Measurements from ENCODE around the gene GAS6.

GAS6 gene

DNA sequence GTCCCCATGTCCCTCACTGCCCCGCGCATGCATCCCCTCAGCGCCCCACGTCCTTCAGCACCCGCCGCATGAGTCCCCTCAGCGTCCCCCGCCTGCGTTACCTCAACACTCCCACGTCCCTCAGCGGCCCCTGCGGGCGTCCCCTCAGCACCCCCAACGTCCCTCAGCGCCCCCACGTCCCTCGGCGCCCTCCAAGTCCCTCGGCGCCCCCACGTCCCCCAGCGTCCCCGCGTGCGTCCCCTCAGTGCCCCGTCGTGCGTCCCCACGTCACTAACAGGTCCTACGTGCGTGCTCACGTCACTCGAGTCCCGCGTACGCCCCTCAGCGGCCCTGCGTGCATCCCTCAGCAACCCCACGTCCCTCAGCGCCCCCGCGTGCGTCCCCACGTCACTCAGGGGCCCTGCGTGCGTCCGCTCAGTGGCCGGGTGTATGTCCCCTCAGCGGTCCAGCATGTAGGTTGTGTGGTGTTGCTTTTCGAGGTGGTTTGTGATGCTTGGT is 19.5 kb upstream of the GAS6 start:
- ChIA-PET CTCF (no interaction called here), POLR2A (no interaction called here)
- no peak for TF ChIP-seq NFRKB (IDR thresholded peaks at IDR 0.05)
- TF ChIP-seq LEF1 (IDR thresholded peaks at IDR 0.05; ENCODE audit: borderline replicate concordance) = no peak
- TF ChIP-seq L3MBTL2 (conservative IDR thresholded peaks at IDR 0.05) = no peak
- no peak for TF ChIP-seq FOXM1 (IDR thresholded peaks at IDR 0.05; ENCODE audit: borderline replicate concordance)
- TF ChIP-seq ARNT (IDR thresholded peaks at IDR 0.05) = no peak
- TF ChIP-seq TARDBP (IDR thresholded peaks at IDR 0.05) = no peak
- no peak for TF ChIP-seq BHLHE40 (IDR thresholded peaks at IDR 0.05; ENCODE audit: borderline replicate concordance)
- TF ChIP-seq CTBP1 (IDR thresholded peaks at IDR 0.05; ENCODE audit: borderline replicate concordance) = no peak
- DNase-seq (ENCODE audit: extremely low spot score) = no peak

DNA sequence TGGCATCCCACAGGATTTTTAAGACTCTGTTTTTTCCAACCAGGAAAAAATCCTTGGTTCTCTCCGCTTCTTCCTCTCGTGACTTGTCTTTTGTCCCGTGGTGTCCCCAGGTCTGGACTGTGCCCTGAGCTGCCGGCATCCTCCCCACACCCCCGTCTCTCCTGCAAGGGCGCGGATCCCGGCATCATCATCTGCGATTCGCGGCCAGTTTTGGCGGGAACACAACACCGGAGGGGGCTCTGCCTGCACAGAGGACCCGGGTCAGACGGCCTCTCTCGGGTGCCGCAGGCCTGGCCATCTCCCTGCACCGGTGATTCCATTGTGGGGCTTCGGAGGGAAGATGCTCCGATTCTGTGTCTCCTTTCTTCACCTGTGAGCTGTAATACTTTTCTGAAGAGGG is 18.8 kb upstream of the GAS6 start:
- ChIA-PET POLR2A (no interaction called here), CTCF (no interaction called here)
- no peak for DNase-seq (ENCODE audit: extremely low spot score)
- no peak for TF ChIP-seq NFRKB (IDR thresholded peaks at IDR 0.05)
- no peak for TF ChIP-seq ELF4 (IDR thresholded peaks at IDR 0.05)
- TF ChIP-seq SP1 (IDR thresholded peaks at IDR 0.05) = no peak
- no peak for TF ChIP-seq SUZ12 (IDR thresholded peaks at IDR 0.05)
- no peak for TF ChIP-seq FOXA1 (IDR thresholded peaks at IDR 0.05)
- TF ChIP-seq CTBP1 (IDR thresholded peaks at IDR 0.05; ENCODE audit: borderline replicate concordance) = no peak
- no peak for TF ChIP-seq TARDBP (IDR thresholded peaks at IDR 0.05)
- TF ChIP-seq HDGF (IDR thresholded peaks at IDR 0.05; ENCODE audit: borderline replicate concordance) = no peak

DNA sequence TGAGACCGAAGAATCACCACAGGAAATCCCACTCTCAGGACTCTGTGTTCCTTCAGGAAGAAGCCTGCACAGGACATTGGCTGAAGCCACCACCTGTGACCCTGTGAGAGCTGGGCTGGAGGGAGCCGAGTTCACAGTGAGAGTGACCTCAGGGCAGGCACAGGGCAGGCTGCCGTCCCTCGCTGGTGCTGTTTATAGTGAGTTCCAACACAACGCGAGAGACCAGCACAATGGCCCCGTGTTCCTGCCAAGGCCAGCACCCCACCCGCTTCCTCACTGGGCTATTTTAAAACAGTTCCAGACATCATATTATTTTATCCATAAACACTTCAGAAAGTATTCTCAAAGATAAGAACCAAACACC is 18.4 kb upstream of the GAS6 start:
- ChIA-PET CTCF (no interaction called here), POLR2A (no interaction called here)
- TF ChIP-seq ZNF384 (IDR thresholded peaks at IDR 0.05) (no peak), SUZ12 (IDR thresholded peaks at IDR 0.05) (no peak), ELF4 (IDR thresholded peaks at IDR 0.05) (no peak)
- no peak for DNase-seq (ENCODE audit: extremely low spot score)

DNA sequence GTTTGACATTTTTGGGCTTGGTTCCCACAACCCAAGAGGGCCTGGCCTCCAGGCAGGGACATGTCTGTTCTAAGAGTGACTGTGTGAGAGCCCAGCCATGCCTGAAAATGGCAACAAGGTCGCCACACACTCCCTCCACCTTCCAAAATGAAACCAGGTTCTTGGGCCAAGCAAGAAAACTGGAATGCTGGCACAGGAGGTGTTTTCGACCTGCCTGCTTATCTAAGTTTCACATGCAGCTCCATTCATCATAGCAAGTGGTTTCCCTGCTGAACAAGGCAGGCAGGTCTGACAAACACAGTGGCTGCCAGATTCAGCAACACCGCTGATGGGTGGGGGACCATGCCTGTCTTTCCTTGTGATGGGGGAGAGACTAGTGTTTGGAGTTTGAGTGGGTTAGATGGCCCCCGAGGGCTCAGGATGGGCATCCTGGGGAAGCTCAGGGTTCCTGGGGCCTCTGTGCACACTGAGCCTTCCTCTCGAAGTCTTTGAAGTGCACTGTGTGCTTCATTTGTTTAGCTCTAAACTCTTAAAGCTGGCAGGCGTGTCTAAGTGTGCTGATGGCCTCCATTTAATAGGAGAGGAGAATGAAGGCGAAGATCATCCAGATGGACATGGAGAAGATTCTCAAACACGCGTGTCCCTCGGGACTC is 17.9 kb upstream of the GAS6 start:
- ChIA-PET CTCF (no interaction called here), POLR2A (no interaction called here)
- TF ChIP-seq SP1 (IDR thresholded peaks at IDR 0.05) (no peak), BHLHE40 (IDR thresholded peaks at IDR 0.05; ENCODE audit: borderline replicate concordance) (no peak), TARDBP (IDR thresholded peaks at IDR 0.05) (no peak), FOXM1 (IDR thresholded peaks at IDR 0.05; ENCODE audit: borderline replicate concordance) (no peak), SUZ12 (IDR thresholded peaks at IDR 0.05) (no peak), ZNF384 (IDR thresholded peaks at IDR 0.05) (no peak), NFRKB (IDR thresholded peaks at IDR 0.05) (no peak), ARNT (IDR thresholded peaks at IDR 0.05) (no peak), HDGF (IDR thresholded peaks at IDR 0.05; ENCODE audit: borderline replicate concordance) (no peak), LEF1 (IDR thresholded peaks at IDR 0.05; ENCODE audit: borderline replicate concordance) (no peak), CTBP1 (IDR thresholded peaks at IDR 0.05; ENCODE audit: borderline replicate concordance) (no peak), L3MBTL2 (conservative IDR thresholded peaks at IDR 0.05) (no peak), FOXK2 (IDR thresholded peaks at IDR 0.05) (no peak), FOXA1 (IDR thresholded peaks at IDR 0.05) (no peak), ELF4 (IDR thresholded peaks at IDR 0.05) (no peak)
- TF ChIP-seq, protein P1, sequence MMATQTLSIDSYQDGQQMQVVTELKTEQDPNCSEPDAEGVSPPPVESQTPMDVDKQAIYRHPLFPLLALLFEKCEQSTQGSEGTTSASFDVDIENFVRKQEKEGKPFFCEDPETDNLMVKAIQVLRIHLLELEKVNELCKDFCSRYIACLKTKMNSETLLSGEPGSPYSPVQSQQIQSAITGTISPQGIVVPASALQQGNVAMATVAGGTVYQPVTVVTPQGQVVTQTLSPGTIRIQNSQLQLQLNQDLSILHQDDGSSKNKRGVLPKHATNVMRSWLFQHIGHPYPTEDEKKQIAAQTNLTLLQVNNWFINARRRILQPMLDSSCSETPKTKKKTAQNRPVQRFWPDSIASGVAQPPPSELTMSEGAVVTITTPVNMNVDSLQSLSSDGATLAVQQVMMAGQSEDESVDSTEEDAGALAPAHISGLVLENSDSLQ (IDR thresholded peaks at IDR 0.05) = no peak
- DNase-seq (ENCODE audit: extremely low spot score) = no peak

DNA sequence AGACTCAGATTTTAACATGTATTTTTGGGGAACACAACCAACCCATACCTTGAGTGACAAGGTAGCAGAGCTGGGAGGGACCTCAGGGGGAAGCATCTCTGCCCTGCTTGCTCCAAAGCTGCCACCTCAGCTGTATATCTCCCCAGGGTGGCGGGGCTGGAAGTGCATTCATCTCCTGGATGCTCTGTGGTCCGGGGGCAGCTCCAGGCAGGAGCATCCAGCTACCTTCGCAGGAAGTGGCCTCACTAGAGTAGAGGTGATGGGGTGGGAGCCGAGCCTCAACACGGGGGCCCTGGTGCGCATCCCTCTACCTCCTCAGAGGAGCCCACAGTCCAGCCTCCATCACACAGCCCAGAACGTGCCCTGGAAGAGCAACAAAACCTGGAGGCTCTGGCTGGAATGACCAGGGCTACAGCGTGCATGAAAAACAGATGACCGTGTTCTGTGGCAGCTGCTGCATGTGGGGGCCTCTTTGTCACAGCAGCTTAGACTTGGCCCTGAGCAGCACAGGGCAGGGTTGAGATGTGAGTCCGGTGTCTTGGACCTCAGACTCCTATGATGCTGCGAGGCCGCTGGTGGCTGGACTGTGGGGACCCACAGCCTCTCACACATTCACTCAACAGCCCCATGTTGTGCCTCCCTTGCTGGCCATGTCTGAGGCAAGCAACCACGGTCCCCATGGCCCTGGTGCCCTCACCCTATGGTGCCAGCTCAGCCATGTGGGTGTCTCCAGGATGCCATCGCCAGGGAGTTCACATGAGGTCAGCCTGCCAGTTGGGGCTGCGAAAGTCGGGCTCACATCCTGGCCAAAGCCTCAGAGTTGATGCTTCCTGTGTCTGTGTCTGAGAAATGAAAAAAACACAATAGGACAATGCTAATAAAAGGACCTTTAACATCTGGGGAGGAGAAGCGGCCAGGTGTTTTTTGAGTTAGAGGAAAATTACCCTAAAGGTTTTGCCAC is 17.1 kb upstream of the GAS6 start:
- ChIA-PET POLR2A (no interaction called here), CTCF (interaction anchor here (0.6 kb wide), 1 partner anchor 432 kb away, joined by 3 read pairs; no protein-coding TSS in a partner anchor)
- TF ChIP-seq FOXA1 (IDR thresholded peaks at IDR 0.05) (no peak), TARDBP (IDR thresholded peaks at IDR 0.05) (no peak), CTBP1 (IDR thresholded peaks at IDR 0.05; ENCODE audit: borderline replicate concordance) (no peak), ZNF384 (IDR thresholded peaks at IDR 0.05) (no peak), FOXK2 (IDR thresholded peaks at IDR 0.05) (no peak)
- no peak for DNase-seq (ENCODE audit: extremely low spot score)

DNA sequence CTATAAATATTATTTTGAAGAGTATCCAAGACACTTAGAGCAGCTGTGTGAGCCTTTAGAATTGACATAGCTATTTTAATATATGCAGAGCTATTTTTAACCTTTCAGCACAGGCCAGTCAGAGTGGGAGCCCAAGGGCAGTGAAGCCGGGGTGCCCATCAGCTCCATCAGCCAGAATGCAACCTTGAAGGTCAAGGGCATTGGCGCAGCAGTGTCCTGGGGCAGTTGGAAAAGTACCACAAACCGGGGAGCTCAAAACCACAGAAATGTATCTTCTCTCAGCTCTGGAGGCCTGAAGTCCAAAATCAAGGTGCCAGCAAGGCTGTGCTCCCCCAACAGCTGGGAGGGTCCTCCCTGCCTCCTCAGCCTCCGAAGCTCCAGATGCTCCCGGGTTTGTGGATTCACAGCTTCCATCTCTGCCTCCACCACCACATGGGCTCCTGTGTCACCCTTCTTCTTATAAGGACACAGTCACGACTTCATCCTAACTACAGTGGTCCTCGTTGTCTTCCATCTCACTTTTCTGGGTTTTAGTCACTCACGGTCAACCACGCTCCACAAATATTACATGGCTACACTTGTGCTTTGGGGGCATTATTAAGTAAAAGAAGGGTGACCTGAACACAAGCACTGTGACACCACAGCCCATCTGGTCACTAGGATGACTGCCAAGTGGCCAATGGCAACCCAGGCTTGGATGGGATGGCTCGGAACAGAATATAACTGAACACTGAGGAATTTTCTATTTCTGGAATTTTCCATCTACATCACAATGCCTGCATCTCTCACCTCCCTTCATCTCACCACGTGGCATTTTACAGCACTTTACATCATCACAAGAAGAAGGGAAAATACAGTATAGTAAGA is 15.9 kb upstream of the GAS6 start:
- CTCF ChIA-PET = no interaction called here
- POLR2A ChIA-PET = no interaction called here
- no peak for DNase-seq (ENCODE audit: extremely low spot score)
- TF ChIP-seq BHLHE40 (IDR thresholded peaks at IDR 0.05; ENCODE audit: borderline replicate concordance) (no peak), TARDBP (IDR thresholded peaks at IDR 0.05) (no peak), HDGF (IDR thresholded peaks at IDR 0.05; ENCODE audit: borderline replicate concordance) (no peak), SP1 (IDR thresholded peaks at IDR 0.05) (no peak), ZNF384 (IDR thresholded peaks at IDR 0.05) (no peak), FOXK2 (IDR thresholded peaks at IDR 0.05) (no peak)

DNA sequence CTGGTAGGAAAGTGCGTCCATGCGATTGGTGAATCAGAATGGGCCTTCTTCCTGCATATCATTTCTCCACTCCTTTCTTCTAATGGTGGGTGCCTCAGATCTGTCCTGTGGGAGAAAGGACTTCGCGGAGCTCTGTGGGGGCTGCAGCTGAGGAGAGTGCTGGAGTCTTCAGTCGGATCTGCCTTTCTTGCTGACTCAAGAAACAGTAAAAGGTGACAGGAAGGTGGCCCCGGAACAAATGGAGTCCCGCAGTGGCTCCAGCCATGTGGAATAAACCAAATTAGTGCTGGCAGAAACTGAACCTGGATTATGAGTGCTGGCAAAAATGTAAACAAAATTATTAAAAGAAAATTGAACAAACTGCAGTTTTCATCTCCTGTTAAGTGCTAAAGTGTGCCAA is 15.1 kb upstream of the GAS6 start:
- ChIA-PET POLR2A (no interaction called here), CTCF (no interaction called here)
- TF ChIP-seq FOXK2 (IDR thresholded peaks at IDR 0.05) (no peak), BHLHE40 (IDR thresholded peaks at IDR 0.05; ENCODE audit: borderline replicate concordance) (no peak), FOXM1 (IDR thresholded peaks at IDR 0.05; ENCODE audit: borderline replicate concordance) (no peak), LEF1 (IDR thresholded peaks at IDR 0.05; ENCODE audit: borderline replicate concordance) (no peak), CTBP1 (IDR thresholded peaks at IDR 0.05; ENCODE audit: borderline replicate concordance) (no peak), SP1 (IDR thresholded peaks at IDR 0.05) (no peak), HDGF (IDR thresholded peaks at IDR 0.05; ENCODE audit: borderline replicate concordance) (no peak), NFRKB (IDR thresholded peaks at IDR 0.05) (no peak), FOXA1 (IDR thresholded peaks at IDR 0.05) (no peak), L3MBTL2 (conservative IDR thresholded peaks at IDR 0.05) (no peak), ELF4 (IDR thresholded peaks at IDR 0.05) (no peak), ZNF384 (IDR thresholded peaks at IDR 0.05) (no peak), TARDBP (IDR thresholded peaks at IDR 0.05) (no peak), ARNT (IDR thresholded peaks at IDR 0.05) (no peak), SUZ12 (IDR thresholded peaks at IDR 0.05) (no peak)
- TF ChIP-seq, protein P1 (IDR thresholded peaks at IDR 0.05) = no peak
- DNase-seq (ENCODE audit: extremely low spot score) = no peak
